Loucy (cell line): ENCODE data around the gene PPM1N.

Experiments
- H2AFZ ChIP-seq: fragments of 200-600 bp; sonication (generic); 2 replicates; pipeline ENCODE4 v1.6.0; 2016; ENCODE audit warnings: antibody characterized with exemption, mild to moderate bottlenecking, low read length, moderate library complexity
- H3F3A ChIP-seq: fragments of 200-600 bp; 2 replicates; pipeline ENCODE4 v1.6.0; 2016; ENCODE audit warnings: antibody characterized with exemption, low read depth, mild to moderate bottlenecking
- H3K27me3 ChIP-seq: fragments of 200-600 bp; sonication (generic); 2 replicates; pipeline ENCODE4 v1.6.1; 2014; ENCODE audit warnings: low read length, mild to moderate bottlenecking; ENCODE audit not compliant: insufficient read depth, poor library complexity, severe bottlenecking
- H3K36me3 ChIP-seq: fragments of 200-600 bp; sonication (generic); 2 replicates; pipeline ENCODE4 v1.6.1; 2016; ENCODE audit warnings: low read length; ENCODE audit not compliant: insufficient read depth
- H3K4me1 ChIP-seq: fragments of 200-600 bp; sonication (generic); 2 replicates; pipeline ENCODE4 v1.5.1; 2014; ENCODE audit warnings: low read length, mild to moderate bottlenecking; ENCODE audit not compliant: insufficient read depth, poor library complexity, severe bottlenecking
- H3K4me2 ChIP-seq: fragments of 200-600 bp; sonication (generic); 2 replicates; pipeline ENCODE4 v1.6.0; 2014; ENCODE audit warnings: antibody characterized with exemption, low read length, low read depth, mild to moderate bottlenecking; ENCODE audit not compliant: poor library complexity, severe bottlenecking
- H3K4me3 ChIP-seq: fragments of 200-600 bp; sonication (generic); 2 replicates; pipeline ENCODE4 v1.5.1; 2014; ENCODE audit warnings: low read length, mild to moderate bottlenecking, mixed read lengths; ENCODE audit not compliant: poor library complexity, severe bottlenecking
- H3K79me2 ChIP-seq: fragments of 200-600 bp; sonication (generic); 2 replicates; pipeline ENCODE4 v1.6.1; 2014; ENCODE audit warnings: low read length; ENCODE audit not compliant: insufficient read depth
- H3K9ac ChIP-seq: fragments of 200-600 bp; sonication (generic); 2 replicates; pipeline ENCODE4 v1.6.0; 2014; ENCODE audit warnings: mild to moderate bottlenecking, low read depth, low read length, moderate library complexity; ENCODE audit not compliant: poor library complexity, severe bottlenecking
- H3K9me2 ChIP-seq: fragments of 200-600 bp; sonication (generic); replicated peaks from 2 replicates; pipeline ENCODE4 v1.6.1; 2016; ENCODE audit warnings: low read depth, low read length, mixed read lengths
- H3K9me3 ChIP-seq: fragments of 200-600 bp; sonication (generic); 2 replicates; pipeline ENCODE4 v1.6.1; 2014; ENCODE audit warnings: mild to moderate bottlenecking, antibody characterized with exemption, low read length, low read depth; ENCODE audit not compliant: insufficient read depth
- H4K20me1 ChIP-seq: fragments of 200-600 bp; sonication (generic); 2 replicates; pipeline ENCODE4 v1.6.0; 2014; ENCODE audit warnings: antibody characterized with exemption, low read length, mild to moderate bottlenecking; ENCODE audit not compliant: insufficient read depth, poor library complexity, severe bottlenecking
- EZH2phosphoT487 ChIP-seq: fragments of 200-600 bp; IDR thresholded peaks from 2 replicates; pipeline ENCODE4 v1.6.1; 2018; ENCODE audit warnings: antibody characterized with exemption, mild to moderate bottlenecking, moderate library complexity, borderline replicate concordance
- TF ChIP-seq, protein P1 (sequence below): fragments of 200-600 bp; sonication (generic); conservative IDR thresholded peaks from 2 replicates; pipeline ENCODE4 v1.5.1; 2014; ENCODE audit warnings: mild to moderate bottlenecking, antibody characterized with exemption, low read length

PPM1N gene

DNA sequence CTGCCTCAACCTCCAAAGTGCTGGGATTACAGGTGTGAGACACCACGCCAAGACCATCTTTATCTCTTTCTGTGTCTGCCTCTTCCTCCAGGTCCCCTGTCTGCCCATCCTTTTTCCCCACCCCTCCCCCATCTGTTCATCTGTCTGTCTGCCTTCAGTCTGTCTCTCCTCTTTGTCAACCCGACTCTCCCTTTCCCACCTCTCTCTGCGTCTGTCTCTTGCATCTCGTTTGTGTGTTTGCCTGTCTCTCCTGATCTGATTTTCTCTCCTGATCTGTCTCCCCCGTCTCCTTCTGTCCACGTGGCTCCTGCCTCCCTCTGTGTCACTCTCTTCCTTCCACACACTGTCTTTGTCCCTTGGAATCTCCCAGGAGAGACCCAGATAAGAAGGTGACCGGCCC, 19.0 kb downstream of the PPM1N start:
- no peak overlapping the region for H3K4me2 ChIP-seq
- no peak overlapping the region for H3K4me3 ChIP-seq
- H2AFZ ChIP-seq, result no peak overlapping the region
- H3K27me3 ChIP-seq, result no peaks in the 10 kb centered on the region
- H3F3A ChIP-seq, result no peaks in the 10 kb centered on the region
- H3K4me1 ChIP-seq, result peaks cover 24% of the 10 kb centered on the region
- no peak overlapping the region for H3K9ac ChIP-seq
- H3K79me2 ChIP-seq, result peaks cover 54% of the 10 kb centered on the region
- TF ChIP-seq, protein P1, sequence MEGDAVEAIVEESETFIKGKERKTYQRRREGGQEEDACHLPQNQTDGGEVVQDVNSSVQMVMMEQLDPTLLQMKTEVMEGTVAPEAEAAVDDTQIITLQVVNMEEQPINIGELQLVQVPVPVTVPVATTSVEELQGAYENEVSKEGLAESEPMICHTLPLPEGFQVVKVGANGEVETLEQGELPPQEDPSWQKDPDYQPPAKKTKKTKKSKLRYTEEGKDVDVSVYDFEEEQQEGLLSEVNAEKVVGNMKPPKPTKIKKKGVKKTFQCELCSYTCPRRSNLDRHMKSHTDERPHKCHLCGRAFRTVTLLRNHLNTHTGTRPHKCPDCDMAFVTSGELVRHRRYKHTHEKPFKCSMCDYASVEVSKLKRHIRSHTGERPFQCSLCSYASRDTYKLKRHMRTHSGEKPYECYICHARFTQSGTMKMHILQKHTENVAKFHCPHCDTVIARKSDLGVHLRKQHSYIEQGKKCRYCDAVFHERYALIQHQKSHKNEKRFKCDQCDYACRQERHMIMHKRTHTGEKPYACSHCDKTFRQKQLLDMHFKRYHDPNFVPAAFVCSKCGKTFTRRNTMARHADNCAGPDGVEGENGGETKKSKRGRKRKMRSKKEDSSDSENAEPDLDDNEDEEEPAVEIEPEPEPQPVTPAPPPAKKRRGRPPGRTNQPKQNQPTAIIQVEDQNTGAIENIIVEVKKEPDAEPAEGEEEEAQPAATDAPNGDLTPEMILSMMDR, result no peak
- TF ChIP-seq EZH2phosphoT487, result no peak
- no peaks in the 10 kb centered on the region for H3K9me3 ChIP-seq
- peaks cover 48% of the 10 kb centered on the region for H4K20me1 ChIP-seq
- peaks cover 65% of the 10 kb centered on the region; the same call in 1 of the 2 replicates for H3K36me3 ChIP-seq
- H3K9me2 ChIP-seq, result no peaks in the 10 kb centered on the region

DNA sequence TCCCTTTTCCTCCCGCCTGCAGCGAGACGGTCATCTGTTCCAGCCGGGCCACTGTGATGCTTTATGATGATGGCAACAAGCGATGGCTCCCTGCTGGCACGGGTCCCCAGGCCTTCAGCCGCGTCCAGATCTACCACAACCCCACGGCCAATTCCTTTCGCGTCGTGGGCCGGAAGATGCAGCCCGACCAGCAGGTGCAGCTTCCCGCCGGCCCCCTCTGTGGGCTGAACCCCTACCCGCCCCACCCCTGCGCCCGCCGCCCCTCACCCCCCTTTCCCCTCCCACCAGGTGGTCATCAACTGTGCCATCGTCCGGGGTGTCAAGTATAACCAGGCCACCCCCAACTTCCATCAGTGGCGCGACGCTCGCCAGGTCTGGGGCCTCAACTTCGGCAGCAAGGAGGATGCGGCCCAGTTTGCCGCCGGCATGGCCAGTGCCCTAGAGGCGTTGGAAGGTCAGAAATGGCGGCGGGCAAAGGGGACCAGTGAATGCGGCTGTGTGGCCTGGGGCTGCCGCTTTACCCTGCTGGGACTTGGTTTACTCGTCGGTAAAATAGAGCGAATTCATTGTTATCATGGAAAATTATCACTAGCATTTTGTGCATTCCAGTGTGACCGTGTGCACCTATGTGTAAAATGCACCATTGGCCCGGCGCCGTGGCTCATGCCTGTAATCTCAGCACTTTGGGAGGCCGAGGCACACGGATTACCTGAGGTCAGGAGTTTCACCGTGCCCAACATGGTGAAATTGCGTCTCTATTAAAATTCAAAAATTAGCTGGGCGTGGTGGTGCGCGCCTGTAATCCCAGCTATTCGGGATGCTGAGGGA, 19.6 kb downstream of the PPM1N start:
- H3F3A ChIP-seq, result no peaks in the 10 kb centered on the region; the same call in 1 of the 2 replicates
- H3K4me2 ChIP-seq, result no peak overlapping the region
- H3K36me3 ChIP-seq, result peaks cover 71% of the 10 kb centered on the region; the same call in 1 of the 2 replicates

DNA sequence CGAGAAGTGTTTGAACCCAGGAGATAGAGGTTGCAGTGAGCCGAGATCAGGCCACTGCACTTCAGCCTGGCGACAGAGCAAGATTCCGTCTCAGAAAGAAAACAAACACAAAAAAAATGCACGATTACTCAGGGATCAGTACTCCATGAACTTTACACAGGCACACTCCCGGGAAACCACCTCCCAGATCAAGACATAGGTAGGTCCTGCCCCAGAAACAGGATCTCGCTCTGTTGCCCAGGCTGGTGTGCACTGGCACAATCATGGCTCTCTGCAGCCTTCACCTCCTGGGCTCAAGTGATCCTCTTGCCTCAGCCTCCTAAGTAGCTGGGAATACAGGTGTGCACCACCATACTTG, 20.2 kb downstream of the PPM1N start:
- H3K36me3 ChIP-seq, result peaks cover 76% of the 10 kb centered on the region; the same call in 1 of the 2 replicates
- H3F3A ChIP-seq, result no peaks in the 10 kb centered on the region; the same call in 1 of the 2 replicates
- H4K20me1 ChIP-seq, result peaks cover 41% of the 10 kb centered on the region

More for the DNA sequence above, 19.6 kb downstream of the PPM1N start:
- Histone ChIP-seq H3K79me2 (peaks cover 48% of the 10 kb centered on the region), H3K27me3 (no peaks in the 10 kb centered on the region), H3K9me3 (no peaks in the 10 kb centered on the region), H3K4me3 (no peak overlapping the region), H3K9ac (no peak overlapping the region), H3K9me2 (no peaks in the 10 kb centered on the region), H2AFZ (no peak overlapping the region), H3K4me1 (peaks cover 24% of the 10 kb centered on the region), H4K20me1 (peaks cover 47% of the 10 kb centered on the region)
- TF ChIP-seq, protein P1, result no peak
- TF ChIP-seq EZH2phosphoT487, result no peak

More for the DNA sequence above, 20.2 kb downstream of the PPM1N start:
- Histone ChIP-seq H3K4me1 (peaks cover 24% of the 10 kb centered on the region), H3K4me3 (no peak overlapping the region), H3K9me2 (no peaks in the 10 kb centered on the region), H3K9ac (no peak overlapping the region), H3K79me2 (peaks cover 42% of the 10 kb centered on the region), H2AFZ (no peak overlapping the region), H3K4me2 (no peak overlapping the region), H3K9me3 (no peaks in the 10 kb centered on the region), H3K27me3 (no peaks in the 10 kb centered on the region)
- TF ChIP-seq, protein P1, result no peak
- no peak for TF ChIP-seq EZH2phosphoT487
